ACHN (cell line): ENCODE data around the gene ARID5B.

Source experiments
- DNase-seq: peaks from one replicate; pipeline ENCODE4 v3.0.0-alpha.2; 2015
- in situ Hi-C: cut with HindIII; loops from 2 replicates; pipeline ENCODE4 v1.10.0; 2017; ENCODE audit warnings: low sequenced_read_pairs, low pct_ligation_motif_present, low pct_unique_long_range_greater_than_20kb

ARID5B gene

DNA sequence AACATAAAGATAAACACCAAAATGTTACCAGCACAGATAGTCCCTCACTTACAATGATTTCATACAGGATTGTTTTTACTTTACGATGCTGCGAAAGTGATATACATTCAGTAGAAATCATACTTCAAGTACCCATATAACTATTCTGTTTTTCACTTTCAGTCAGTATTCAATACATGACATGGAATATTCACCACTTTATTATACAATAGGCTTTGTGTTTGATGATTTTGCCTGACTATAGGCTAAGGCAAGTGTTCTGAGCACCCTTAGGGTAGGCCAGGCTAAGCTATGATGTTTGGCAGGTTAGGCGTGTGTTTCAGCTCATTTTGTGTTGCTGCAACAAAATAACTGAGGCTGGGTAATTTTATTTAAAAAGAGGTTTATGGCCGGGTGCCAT, 212.2 kb downstream of the ARID5B start:
- no peak for DNase-seq
- in situ Hi-C loops = no loop called here

DNA sequence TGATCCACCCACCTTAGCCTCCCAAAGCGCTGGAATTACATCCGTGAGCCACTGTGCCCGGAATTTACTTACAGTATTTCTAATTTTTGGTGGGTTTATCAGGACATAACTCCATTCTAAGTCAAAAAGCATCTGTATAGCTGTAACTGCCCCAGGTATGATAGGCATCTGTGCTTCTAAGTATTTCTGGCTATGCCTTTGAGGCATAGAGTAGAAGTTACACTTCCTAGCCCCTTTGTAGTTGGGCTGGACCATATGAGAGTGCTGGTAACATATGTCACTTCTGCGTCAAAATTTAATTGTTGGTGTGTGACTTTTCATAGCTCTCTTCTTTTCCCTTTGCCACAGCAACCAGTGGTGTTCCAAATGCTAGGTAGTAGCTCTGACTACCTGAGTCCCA, 213.8 kb downstream of the ARID5B start:
- in situ Hi-C loops = no loop called here
- no peak for DNase-seq

DNA sequence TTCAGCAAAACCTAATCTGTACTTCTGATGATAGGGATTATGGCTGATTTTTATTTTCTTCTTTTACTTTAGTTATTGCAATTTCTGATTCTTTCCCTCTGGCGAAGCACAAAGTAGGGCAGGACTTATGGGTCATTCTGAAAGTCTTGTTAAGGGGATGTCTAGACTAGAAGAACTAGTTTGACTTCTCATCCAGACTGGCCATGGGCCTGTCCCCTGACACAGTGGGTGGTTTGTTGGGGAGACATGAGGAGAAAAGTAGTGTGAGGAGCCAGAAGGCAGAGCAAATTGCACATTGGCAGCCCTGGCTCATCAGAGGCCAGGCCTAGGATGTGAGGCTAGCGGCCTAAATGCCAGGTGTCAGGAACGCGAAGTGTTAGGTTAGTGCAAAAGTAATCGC, 214.3 kb downstream of the ARID5B start:
- DNase-seq = no peak
- in situ Hi-C loops = no loop called here

DNA sequence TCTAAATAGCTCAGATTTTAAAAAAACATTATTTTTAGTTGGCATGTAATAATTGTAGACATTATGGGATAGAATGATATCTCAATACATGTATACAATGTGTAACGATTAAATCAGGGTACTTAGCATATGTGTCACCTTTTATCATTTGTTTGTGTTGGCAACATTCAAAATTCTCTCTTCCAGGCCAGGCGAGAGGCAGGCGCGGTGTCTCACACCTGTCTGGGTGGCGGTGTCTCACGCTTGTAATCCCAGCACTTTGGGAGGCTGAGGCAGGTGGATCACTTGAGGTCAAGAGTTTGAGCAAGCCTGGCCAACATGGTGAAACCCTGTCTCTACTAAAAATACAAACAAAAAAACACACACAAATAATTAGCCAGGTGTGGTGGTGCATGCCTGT, 215.4 kb downstream of the ARID5B start:
- no peak for DNase-seq

DNA sequence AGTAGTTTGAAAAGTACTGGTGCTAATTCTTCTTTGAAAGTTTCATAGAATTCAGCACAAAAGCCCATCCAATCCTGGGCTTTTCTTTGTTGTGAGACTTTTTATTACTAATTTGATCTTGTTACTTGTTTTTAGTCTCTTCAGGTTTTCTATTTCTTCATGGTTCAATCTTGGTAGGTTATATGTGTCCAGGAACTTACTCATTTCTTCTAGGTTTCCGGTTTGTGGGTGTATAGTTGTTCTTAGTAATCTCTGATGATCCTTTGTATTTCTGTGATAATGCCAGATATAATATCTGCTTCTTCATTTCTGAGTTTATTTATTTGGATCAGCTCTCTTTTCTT, 219.7 kb downstream of the ARID5B start:
- in situ Hi-C loops = no loop called here
- DNase-seq = no peak

More for the DNA sequence above, 215.4 kb downstream of the ARID5B start:
- in situ Hi-C loops = no loop called here

DNA sequence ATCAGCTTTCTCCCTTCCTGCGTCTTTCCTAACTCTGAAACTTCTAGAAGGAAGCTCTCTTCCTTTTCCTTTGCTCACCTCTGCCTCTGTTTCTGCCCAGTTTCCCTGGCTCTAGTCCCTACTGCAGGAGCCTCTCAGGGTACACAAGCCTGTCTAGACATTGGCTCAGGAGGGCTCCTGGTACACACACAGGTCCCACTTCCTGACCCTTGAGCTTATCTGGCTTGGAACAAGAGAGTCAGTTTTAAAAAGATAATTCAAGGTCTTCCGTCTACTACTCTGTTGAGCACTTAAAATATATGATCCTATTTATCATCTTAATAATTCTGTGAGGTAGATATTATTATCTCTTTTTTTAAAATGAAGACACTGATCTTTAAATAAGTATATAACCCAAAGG, 226.5 kb downstream of the ARID5B start:
- in situ Hi-C loops = no loop called here
- no peak for DNase-seq

DNA sequence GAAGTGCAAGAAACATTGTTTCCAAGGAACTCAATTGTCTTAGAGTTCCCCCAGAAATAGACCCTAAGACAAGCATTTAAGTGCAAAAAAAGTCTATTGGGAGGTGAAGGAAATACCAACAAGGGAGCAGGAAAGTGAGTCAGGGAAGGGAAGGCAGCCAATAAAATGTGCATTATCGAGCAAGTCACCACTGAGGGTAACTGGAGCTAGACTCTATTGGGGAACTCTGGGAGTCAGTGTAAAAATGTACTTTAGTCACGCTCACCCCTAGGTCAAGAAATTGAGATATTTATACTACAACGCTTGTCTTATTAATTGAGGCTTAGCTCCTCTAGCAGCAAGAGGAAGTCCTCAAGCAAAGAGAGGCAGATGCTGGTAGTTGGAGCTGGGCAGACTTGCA, 229.4 kb downstream of the ARID5B start:
- in situ Hi-C loops = no loop called here
- no peak for DNase-seq

DNA sequence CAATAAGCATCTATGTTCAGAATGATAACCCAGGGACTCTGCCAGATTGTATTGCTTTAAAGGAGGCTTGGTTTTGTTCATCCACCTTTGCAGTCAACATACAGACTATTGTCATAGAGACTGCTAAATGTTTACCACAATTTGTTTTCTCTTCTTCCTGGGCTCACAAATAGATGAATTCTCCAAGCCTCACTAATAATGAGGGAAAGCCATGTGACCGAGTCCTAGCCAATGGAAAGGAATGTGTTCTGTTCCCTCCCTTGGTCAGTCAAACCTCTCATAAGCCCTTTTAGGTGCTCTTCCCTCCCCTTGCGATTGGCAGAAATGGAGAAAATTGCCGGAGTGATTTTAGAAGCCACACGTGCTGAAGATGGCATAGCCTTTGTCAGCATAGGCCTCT, 230.2 kb downstream of the ARID5B start:
- DNase-seq = no peak
- in situ Hi-C loops = no loop called here

DNA sequence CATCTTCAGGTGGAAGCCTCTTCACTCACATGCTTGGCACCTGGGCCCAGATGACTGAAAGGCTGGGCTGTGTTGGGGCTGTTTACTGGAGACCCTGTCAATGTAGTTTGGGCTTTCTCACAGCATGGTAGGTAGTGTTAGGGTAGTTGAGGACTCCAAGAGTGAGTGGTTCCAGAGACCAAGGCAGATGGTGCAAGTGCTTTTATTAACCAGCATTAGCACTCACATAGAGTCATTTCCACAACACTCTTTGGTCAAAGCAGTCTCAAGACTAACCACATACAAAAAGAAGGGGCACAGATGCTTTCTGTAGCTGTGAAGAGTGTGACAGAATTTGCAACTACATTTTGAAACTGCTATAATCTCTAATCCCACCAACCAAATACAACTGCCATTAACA, 232.1 kb downstream of the ARID5B start:
- DNase-seq = no peak
- in situ Hi-C loops = no loop called here

DNA sequence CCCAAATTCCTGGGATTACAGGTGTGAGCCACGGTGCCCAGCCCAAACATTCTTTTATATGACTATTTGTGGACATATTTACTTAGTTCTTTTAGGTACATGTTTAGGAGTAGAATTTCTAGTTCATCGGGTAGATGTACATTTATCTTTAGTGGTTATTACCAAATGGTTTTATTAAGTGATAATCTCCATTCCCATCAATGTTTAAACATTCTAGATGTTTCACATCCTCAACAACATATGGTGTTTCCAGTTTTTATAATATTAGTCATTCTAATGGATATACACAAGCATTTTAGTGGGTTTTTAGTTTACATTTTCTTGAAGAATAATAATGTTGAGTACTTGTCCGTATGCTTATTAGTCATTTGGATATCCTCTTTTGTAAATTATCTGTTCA, 235.4 kb downstream of the ARID5B start:
- in situ Hi-C loops = no loop called here
- no peak for DNase-seq
